Epithelial cell of esophagus (primary cell): ENCODE results near the gene XIST.

Source experiments
- DNase-seq: peaks from one replicate; pipeline ENCODE4 v3.0.0; 2010; ENCODE audit warnings: low read depth
- H3K4me3 ChIP-seq: 2 replicates; pipeline ENCODE4 v1.5.1; 2011; ENCODE audit warnings: mild to moderate bottlenecking, low read length, control low read depth
- CTCF ChIP-seq: IDR thresholded peaks from 2 replicates; pipeline ENCODE4 v1.5.1; 2011; ENCODE audit warnings: low read depth, mild to moderate bottlenecking, low read length, control low read depth, inconsistent platforms; ENCODE audit not compliant: insufficient read depth; ENCODE audit errors: missing control alignments

Gene XIST

DNA sequence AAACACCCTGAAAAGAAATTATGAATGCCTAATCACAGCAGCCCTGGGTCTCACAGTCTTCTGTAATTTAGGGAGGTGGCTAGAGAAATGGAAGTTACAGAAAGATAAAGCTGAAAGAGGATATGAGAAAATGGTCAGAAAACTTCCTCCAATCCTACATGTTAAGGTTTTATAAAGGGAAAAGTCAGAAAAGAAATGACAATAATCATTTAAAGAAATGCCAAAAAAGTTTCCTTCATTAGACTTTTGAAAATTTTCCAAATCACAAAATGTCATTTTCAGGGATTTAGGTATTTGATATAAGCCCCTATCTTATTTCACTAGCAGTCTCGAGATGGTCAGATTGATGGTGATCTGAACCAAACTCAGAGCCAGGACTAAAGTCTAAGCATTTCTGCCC lies 13.4 kb downstream of the XIST start:
- no peak for TF ChIP-seq CTCF
- DNase-seq: no peak
- H3K4me3 ChIP-seq: no peak overlapping the region

GRCh38 chrX:73838123-73838522 lies 14.4 kb downstream of the XIST start:
- no peak for TF ChIP-seq CTCF
- DNase-seq: no peak
- no peak overlapping the region for H3K4me3 ChIP-seq

DNA sequence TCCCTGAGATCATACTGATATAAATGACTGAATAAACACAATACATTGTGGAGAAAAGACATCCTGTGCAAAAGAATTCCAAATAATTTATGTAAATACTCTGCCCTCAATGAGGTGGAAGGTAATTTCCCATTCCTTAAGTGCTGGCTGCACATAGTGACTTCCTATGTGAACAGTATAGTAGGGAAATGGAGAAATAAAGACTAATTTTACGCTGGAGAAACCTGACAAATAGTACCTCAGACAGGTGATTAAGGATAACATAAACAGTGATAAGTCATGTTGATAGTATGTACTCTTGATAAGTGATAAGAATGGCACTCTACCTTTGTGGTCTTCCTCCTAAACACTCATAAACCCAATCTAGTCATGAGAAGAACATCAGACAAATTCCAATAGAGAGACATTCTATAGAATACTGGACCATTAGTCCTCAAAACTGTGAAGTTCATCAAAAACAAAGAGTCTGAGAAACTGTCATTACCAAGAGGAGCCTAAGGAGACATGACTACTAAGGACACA lies 15.5 kb downstream of the XIST start:
- TF ChIP-seq CTCF: no peak
- H3K4me3 ChIP-seq: no peak overlapping the region
- no peak for DNase-seq

GRCh38 chrX:73834219-73834618 lies 18.3 kb downstream of the XIST start:
- no peak for TF ChIP-seq CTCF
- no peak for DNase-seq

DNA sequence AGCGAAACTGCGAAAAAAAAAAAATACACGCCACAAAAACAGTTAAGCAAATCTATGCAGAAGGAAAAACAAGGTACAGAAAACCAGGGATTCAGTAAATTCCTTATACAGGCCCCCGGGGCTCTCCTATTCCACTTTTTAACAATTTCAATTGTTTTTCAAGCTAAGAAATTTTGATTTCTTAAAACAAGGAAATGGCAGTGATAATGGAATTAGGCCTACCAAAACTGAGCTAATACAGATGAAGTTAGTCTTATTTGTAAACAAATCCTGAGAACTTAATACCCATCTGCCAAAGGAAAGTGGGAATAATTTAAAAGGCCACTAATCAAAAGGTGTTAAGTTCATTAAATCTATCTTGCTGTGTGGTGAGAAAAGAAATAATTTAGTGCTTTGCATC lies 20.2 kb downstream of the XIST start:
- no peak for DNase-seq
- no peak for TF ChIP-seq CTCF
- no peak overlapping the region for H3K4me3 ChIP-seq

More at GRCh38 chrX:73834219-73834618, 18.3 kb downstream of the XIST start:
- H3K4me3 ChIP-seq: no peak overlapping the region

- no peak for TF ChIP-seq CTCF
- no peak overlapping the region for H3K4me3 ChIP-seq
- DNase-seq: no peak
Observed at GRCh38 chrX:73831500-73831899, 21.0 kb downstream of the XIST start.
